ENCODE results near the gene TUBGCP6. TPM values are rescaled to one million over a fixed set of nuclear protein-coding genes. Genes with fewer than 3 reads are reported as not detected.
A peak's percentile ranks its signal among the peaks of the same experiment; 100 is the strongest.

TUBGCP6 gene
- total RNA-seq, 6 experiments from 2014 or later, result 10.4 to 22.6 (median 14.6) TPM

- Histone ChIP-seq H3K4me1 (peaks cover 0 to 4% (median 2%) of the 10 kb centered on the region in 4 donors), H3K27ac (no peak overlapping the region), H3K9me3 (no peaks in the 10 kb centered on the region), H3K36me3 (peaks cover 6 to 82% (median 32%) of the 10 kb centered on the region in 4 donors), H3K4me3 (no peak overlapping the region), H3K27me3 (no peaks in the 10 kb centered on the region)
- WGBS (ENCODE audit: insufficient coverage, low coverage, low lambda C conversion rate, missing lambda C conversion rate), result no CpG with 5 or more reads among the region's 21 CpGs
- intact Hi-C loops (cut with DNase I), result no loop called here
- ATAC-seq (no peak), DNase-seq (peak in 1 of 3 donors; percentile 20)
- no peak for TF ChIP-seq POLR2A (IDR thresholded peaks at IDR 0.05)
- TF ChIP-seq CTCF (IDR thresholded peaks at IDR 0.05), result no peak
Observed at GRCh38 chr22:50217543-50218152, 27.2 kb downstream of the TUBGCP6 start.

GRCh38 chr22:50216684-50217520 lies 27.9 kb downstream of the TUBGCP6 start:
- Histone ChIP-seq H3K4me3 (no peak overlapping the region), H3K9me3 (no peaks in the 10 kb centered on the region), H3K36me3 (peaks cover 6 to 83% (median 31%) of the 10 kb centered on the region in 4 donors), H3K27ac (no peak overlapping the region), H3K4me1 (peaks cover 0 to 4% (median 2%) of the 10 kb centered on the region in 4 donors), H3K27me3 (no peaks in the 10 kb centered on the region)
- intact Hi-C loops (cut with DNase I), result no loop called here
- DNase-seq (peak in 2 of 3 donors; percentile 35 to 58), ATAC-seq (no peak)
- WGBS (ENCODE audit: insufficient coverage, low coverage, low lambda C conversion rate, missing lambda C conversion rate), result 89% methylated on average over 10 of the region's 57 CpGs
- TF ChIP-seq POLR2A (IDR thresholded peaks at IDR 0.05) (no peak), CTCF (IDR thresholded peaks at IDR 0.05) (no peak)

- Histone ChIP-seq H3K4me1 (peaks cover 0 to 4% (median 2%) of the 10 kb centered on the region in 4 donors), H3K9me3 (no peaks in the 10 kb centered on the region), H3K27ac (no peak overlapping the region), H3K36me3 (peaks cover 6 to 84% (median 34%) of the 10 kb centered on the region in 4 donors), H3K27me3 (no peaks in the 10 kb centered on the region), H3K4me3 (no peak overlapping the region)
- ATAC-seq, result no peak
- no peak for TF ChIP-seq POLR2A (IDR thresholded peaks at IDR 0.05)
- no peak for TF ChIP-seq CTCF (IDR thresholded peaks at IDR 0.05)
- peak in 1 of 3 donors; percentile 29 for DNase-seq
- WGBS (ENCODE audit: insufficient coverage, low coverage, low lambda C conversion rate, missing lambda C conversion rate), result 89% methylated on average over 3 of the region's 15 CpGs
- intact Hi-C loops (cut with DNase I), result no loop called here
Observed at GRCh38 chr22:50216055-50216683, 28.7 kb downstream of the TUBGCP6 start.

- ATAC-seq, result no peak
- no peak for TF ChIP-seq POLR2A (IDR thresholded peaks at IDR 0.05)
- no peak for TF ChIP-seq CTCF (IDR thresholded peaks at IDR 0.05)
- Histone ChIP-seq H3K27me3 (no peaks in the 10 kb centered on the region), H3K36me3 (peaks cover 8 to 84% (median 39%) of the 10 kb centered on the region in 4 donors), H3K4me1 (peaks cover 0 to 4% (median 2%) of the 10 kb centered on the region in 4 donors), H3K9me3 (no peaks in the 10 kb centered on the region), H3K27ac (no peak overlapping the region), H3K4me3 (no peak overlapping the region)
- WGBS (ENCODE audit: insufficient coverage, low coverage, low lambda C conversion rate, missing lambda C conversion rate), result 65% methylated on average over 5 of the region's 17 CpGs
- peak in 1 of 3 donors; percentile 30 for DNase-seq
- intact Hi-C loops (cut with DNase I), result no loop called here
Observed at GRCh38 chr22:50215297-50216054, 29.3 kb downstream of the TUBGCP6 start.
